ENCODE measurements around the gene HDX. TPM values are rescaled to one million over a fixed set of nuclear protein-coding genes. Genes with fewer than 3 reads are reported as not detected.

The HDX gene
- polyA plus RNA-seq, 3 donors = 2.1 to 3.9 (median 2.8) TPM

DNA sequence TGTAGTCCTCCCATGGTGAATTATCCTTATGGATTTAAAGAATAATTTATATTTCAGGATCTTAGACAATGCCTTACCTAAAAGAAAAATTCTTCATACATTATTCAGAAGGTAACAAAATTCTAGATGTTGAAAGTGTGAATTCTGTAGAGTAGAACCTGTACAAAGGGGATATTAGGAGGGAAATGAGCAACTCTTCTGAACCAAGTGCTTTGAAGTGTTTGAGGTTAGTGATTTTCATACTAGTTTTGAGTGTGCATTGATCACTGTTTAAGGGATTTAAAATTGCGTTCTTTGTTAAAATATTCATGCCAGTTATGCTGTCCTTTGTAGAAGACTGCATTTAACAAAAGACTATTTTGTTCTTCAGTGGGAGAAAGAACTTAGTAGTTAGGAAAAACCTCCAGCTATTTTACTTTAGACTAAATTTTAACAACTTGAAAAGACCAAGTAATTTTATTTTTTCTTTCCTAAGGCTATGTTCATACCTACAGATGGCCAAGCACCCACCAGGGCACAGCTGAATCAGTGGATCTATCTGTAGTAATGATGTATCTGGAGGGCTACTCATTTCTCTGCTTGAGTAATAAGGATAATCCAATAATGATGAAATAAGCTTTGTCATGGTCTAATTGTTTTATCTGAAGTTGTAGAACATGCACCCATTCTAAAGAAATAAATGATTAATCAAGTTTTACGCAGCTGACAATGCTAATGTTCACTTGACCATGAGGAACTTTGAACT is 180.0 kb downstream of the HDX start:
- Histone ChIP-seq H3K4me1 (ENCODE audit: control insufficient read depth in 1 of 2, insufficient read depth in 2 of 2, low read length in 2 of 2) (no peaks in the 10 kb centered on the region), H3K79me2 (ENCODE audit: insufficient read depth, low read length) (no peaks in the 10 kb centered on the region), H3K36me3 (replicated peaks in 1 of 2; ENCODE audit: control insufficient read depth in 1 of 2, insufficient read depth in 2 of 2, low read length in 2 of 2) (no peaks in the 10 kb centered on the region), H3K9ac (ENCODE audit: insufficient read depth, low read length, poor library complexity, severe bottlenecking) (no peak overlapping the region), H2AFZ (ENCODE audit: insufficient read depth, low read depth, low read length, poor library complexity, severe bottlenecking) (no peak overlapping the region), H3K27ac (ENCODE audit: low read depth in 1 of 2, low read length in 2 of 2) (no peak overlapping the region), H3K4me2 (replicated peaks; ENCODE audit: extremely low read depth, low read length, poor library complexity, severe bottlenecking) (no peak overlapping the region), H3K9me3 (replicated peaks in 1 of 2; ENCODE audit: control insufficient read depth in 1 of 2, insufficient read depth in 1 of 2, low read length in 2 of 2) (no peaks in the 10 kb centered on the region), H3K4me3 (replicated peaks in 1 of 3; ENCODE audit: low read depth in 2 of 3, low read length in 3 of 3) (no peak overlapping the region), H4K20me1 (ENCODE audit: insufficient read depth, low read length) (no peaks in the 10 kb centered on the region), H3K27me3 (ENCODE audit: control insufficient read depth in 2 of 2, insufficient read depth in 2 of 2, low read length in 2 of 2) (no peaks in the 10 kb centered on the region)
- H3K4me3 Mint-ChIP-seq = no peak overlapping the region
- no peaks in the 10 kb centered on the region for H3K36me3 Mint-ChIP-seq
- H3K27ac Mint-ChIP-seq = no peak overlapping the region
- no peaks in the 10 kb centered on the region for H3K27me3 Mint-ChIP-seq (ENCODE audit: low read depth in 3 of 3)
- no peak for DNase-seq
- intact Hi-C loops (cut with micrococcal nuclease) = no loop called here
- peaks cover 0 to 3% (median 0%) of the 10 kb centered on the region in 7 donors for H3K9me3 Mint-ChIP-seq
- no CpG with 5 or more reads among the region's 2 CpGs for WGBS (ENCODE audit: insufficient coverage)
- TF ChIP-seq, protein P1, sequence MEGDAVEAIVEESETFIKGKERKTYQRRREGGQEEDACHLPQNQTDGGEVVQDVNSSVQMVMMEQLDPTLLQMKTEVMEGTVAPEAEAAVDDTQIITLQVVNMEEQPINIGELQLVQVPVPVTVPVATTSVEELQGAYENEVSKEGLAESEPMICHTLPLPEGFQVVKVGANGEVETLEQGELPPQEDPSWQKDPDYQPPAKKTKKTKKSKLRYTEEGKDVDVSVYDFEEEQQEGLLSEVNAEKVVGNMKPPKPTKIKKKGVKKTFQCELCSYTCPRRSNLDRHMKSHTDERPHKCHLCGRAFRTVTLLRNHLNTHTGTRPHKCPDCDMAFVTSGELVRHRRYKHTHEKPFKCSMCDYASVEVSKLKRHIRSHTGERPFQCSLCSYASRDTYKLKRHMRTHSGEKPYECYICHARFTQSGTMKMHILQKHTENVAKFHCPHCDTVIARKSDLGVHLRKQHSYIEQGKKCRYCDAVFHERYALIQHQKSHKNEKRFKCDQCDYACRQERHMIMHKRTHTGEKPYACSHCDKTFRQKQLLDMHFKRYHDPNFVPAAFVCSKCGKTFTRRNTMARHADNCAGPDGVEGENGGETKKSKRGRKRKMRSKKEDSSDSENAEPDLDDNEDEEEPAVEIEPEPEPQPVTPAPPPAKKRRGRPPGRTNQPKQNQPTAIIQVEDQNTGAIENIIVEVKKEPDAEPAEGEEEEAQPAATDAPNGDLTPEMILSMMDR (IDR thresholded peaks at IDR 0.05) = no peak
- H3K4me1 Mint-ChIP-seq = no peaks in the 10 kb centered on the region

DNA sequence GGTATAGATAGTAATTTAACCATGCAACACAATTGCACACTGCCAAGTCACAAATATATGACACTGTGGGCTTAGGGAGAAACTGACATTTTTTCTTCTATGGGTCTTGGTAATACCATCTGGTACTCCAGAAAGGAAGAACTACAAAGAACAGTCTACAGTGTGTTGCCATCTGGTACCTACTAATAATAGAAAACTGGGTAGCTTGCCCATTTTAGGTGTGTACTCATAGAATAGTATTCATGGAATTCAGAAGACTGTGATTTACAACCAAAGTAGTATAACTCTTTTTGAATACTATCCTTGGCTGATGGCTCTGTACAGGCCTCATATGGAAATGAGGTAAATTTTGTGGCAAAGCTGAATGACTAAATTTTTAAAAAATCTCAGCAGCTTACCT is 181.6 kb downstream of the HDX start:
- Histone ChIP-seq H3K27ac (ENCODE audit: low read depth in 1 of 2, low read length in 2 of 2) (no peak overlapping the region), H3K9me3 (replicated peaks in 1 of 2; ENCODE audit: control insufficient read depth in 1 of 2, insufficient read depth in 1 of 2, low read length in 2 of 2) (no peaks in the 10 kb centered on the region), H3K27me3 (ENCODE audit: control insufficient read depth in 2 of 2, insufficient read depth in 2 of 2, low read length in 2 of 2) (no peaks in the 10 kb centered on the region), H3K36me3 (replicated peaks in 1 of 2; ENCODE audit: control insufficient read depth in 1 of 2, insufficient read depth in 2 of 2, low read length in 2 of 2) (no peaks in the 10 kb centered on the region), H3K4me2 (replicated peaks; ENCODE audit: extremely low read depth, low read length, poor library complexity, severe bottlenecking) (no peak overlapping the region), H3K79me2 (ENCODE audit: insufficient read depth, low read length) (no peaks in the 10 kb centered on the region), H4K20me1 (ENCODE audit: insufficient read depth, low read length) (no peaks in the 10 kb centered on the region), H3K4me3 (replicated peaks in 1 of 3; ENCODE audit: low read depth in 2 of 3, low read length in 3 of 3) (no peak overlapping the region), H3K4me1 (ENCODE audit: control insufficient read depth in 1 of 2, insufficient read depth in 2 of 2, low read length in 2 of 2) (no peaks in the 10 kb centered on the region), H3K9ac (ENCODE audit: insufficient read depth, low read length, poor library complexity, severe bottlenecking) (no peak overlapping the region), H2AFZ (ENCODE audit: insufficient read depth, low read depth, low read length, poor library complexity, severe bottlenecking) (no peak overlapping the region)
- Mint-ChIP-seq H3K4me1 (no peaks in the 10 kb centered on the region), H3K27me3 (ENCODE audit: low read depth in 3 of 3) (no peaks in the 10 kb centered on the region), H3K9me3 (peaks cover 0 to 3% (median 0%) of the 10 kb centered on the region in 7 donors), H3K4me3 (no peak overlapping the region), H3K36me3 (no peaks in the 10 kb centered on the region), H3K27ac (no peak overlapping the region)
- DNase-seq = no peak
- TF ChIP-seq, protein P1 (IDR thresholded peaks at IDR 0.05) = no peak
- intact Hi-C loops (cut with micrococcal nuclease) = no loop called here

Measured in CD14-positive monocyte (primary cell).